Sciatic nerve (tissue), 2 donors: ENCODE results near the gene HSBP1L1. TPM values are rescaled to one million over a fixed set of nuclear protein-coding genes. Genes with fewer than 3 reads are reported as not detected.

Experiments
- ATAC-seq: fragments of 200-7000 bp; cut with Tn5 transposase; one replicate; pipeline ENCODE4 v1.9.1; 2020; ENCODE audit warnings: mild to moderate bottlenecking, moderate library complexity
- DNase-seq: peaks from one replicate; pipeline ENCODE4 v3.0.0-alpha.2; 2020; ENCODE audit warnings: low spot score
- intact Hi-C: fragments of 100-400 bp; cut with DNase I; formaldehyde crosslinking; loops from one replicate; pipeline ENCODE4 v1.14.2; 2022
- total RNA-seq: library from RNA; stranded (reverse); fragmentation: NEBNext Ultra II Directional; extraction: Animal tissue kit (Norgen Biotek cat#: 25700); gene quantifications from one replicate; pipeline ENCODE4 v1.2.1, GENCODE V29; 2021
- donor health status: DM: no; HTN: no; CAD: no.
- donor health status: DM: no; HTN: no; CAD: no.

Gene HSBP1L1
- total RNA-seq, 1 donor from 2014 or later = 16.9 TPM

DNA sequence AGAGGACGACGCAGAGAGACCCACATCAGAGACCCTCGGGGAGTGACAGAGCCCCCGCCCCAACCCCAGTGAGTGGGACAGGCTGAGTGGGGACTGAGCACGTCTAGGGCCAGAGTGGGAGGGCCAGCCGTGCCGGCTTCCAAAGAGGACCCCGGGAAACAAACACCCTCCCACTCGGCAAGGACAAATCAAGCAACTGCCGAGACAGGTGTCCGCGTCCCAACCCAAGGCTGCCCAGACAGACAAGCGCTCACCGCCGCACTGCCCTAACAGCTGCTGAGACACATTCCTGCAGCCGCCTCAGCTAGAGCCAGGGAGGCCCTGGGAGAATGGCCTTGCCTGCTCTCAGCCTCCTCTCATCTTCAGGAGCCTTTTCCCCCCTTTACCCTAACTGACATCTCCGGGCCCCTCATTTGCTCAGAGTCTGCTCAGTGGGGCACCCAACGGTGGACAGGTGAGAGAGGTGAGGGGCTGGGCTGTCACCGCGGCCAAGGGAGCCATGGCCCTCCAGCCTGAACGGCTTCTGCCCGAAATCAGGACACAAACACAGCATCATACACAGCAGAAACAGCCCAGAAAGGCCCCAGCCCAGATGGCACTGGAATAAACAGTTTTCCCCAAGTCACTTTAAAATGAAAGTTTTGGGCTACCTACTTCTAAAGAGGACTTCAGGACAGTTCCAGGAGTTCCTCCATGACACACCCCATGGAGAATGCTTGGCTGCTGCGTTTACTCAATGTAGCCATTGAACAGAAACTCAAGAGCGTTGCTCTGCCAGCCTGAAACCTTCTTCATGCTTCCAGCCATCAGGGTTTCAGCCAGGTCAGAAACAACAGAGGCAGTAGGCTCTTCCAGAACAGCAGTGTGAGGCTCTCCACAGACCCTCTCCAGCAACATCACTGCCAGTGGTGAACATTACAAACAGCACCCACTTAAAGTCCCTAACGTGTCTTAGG is 36.6 kb upstream of the HSBP1L1 start:
- DNase-seq (peak; percentile 50), ATAC-seq (no peak)
- intact Hi-C loops = no loop called here

- intact Hi-C loops = no loop called here
- ATAC-seq (no peak), DNase-seq (peak; percentile 38)
Measured at GRCh38 chr18:79928563-79928960, 35.9 kb upstream of the HSBP1L1 start.

DNA sequence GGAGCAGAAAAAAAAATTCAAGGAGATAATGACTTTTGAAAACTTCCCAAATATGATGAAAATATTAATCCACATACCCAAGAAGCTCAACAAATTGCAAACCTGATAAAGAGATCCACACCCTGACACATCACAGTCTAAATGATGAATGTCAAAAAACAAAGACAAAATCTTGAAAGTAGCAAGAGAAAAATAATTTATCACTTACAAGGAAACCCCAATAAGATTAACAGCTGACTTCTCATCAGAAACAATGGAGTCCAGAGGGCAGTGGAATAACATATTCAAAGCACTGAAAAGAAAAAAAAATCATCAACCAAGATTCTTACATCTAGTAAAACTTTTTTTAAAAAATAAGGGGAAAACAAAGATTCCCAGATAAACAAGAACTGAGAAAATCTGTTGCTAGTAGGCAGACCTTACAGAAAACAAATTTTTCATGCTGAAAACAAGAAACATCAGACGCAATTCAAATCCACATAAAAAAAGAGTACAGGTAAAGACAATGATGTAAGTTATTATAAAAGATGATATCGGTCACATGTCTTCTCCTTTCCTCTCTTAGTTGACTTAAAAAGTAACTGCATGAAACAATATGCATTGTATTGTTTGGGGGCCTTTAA is 34.3 kb upstream of the HSBP1L1 start:
- DNase-seq (no peak), ATAC-seq (no peak)
- intact Hi-C loops = no loop called here

GRCh38 chr18:79931475-79931874 is 33.0 kb upstream of the HSBP1L1 start:
- intact Hi-C loops = no loop called here
- DNase-seq (no peak), ATAC-seq (no peak)

DNA sequence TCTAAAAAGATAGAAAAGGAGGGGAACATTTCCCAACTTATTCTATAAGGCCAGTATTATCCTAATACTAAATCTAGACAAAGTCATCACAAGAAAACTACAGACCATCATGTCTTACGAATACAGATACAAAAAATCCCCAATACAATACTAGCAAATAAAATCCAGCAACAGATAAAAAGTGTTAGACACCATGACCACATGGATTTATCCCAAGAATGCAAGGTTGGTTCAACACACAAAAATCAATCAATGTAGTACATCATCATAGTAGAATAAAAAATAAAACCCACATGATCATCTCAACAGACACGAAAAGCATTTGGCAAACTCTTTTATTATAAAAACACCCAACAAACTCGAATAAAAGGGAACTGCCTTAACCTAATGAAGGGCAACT is 31.5 kb upstream of the HSBP1L1 start:
- DNase-seq (no peak), ATAC-seq (no peak)
- intact Hi-C loops = no loop called here

DNA sequence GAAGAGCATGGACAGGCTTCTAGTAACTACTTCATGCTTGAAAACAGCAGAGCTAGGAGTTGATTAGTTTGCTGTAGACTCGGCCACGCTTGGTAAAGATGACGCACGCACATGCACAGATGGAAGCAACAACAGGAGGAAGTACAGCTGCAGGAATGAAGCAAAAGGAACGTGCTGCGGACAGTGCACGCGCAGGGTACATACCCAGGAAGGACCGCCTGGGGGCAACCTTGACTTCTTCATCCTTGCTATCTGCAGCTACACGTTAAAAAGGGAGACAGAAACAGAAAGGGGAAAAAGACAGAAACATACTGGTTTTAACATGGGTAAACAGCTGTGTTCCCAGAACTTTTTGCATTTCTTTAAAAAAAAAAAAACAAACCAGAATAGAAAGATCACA is 30.7 kb upstream of the HSBP1L1 start:
- intact Hi-C loops = no loop called here
- DNase-seq (peak; percentile 55), ATAC-seq (no peak)

DNA sequence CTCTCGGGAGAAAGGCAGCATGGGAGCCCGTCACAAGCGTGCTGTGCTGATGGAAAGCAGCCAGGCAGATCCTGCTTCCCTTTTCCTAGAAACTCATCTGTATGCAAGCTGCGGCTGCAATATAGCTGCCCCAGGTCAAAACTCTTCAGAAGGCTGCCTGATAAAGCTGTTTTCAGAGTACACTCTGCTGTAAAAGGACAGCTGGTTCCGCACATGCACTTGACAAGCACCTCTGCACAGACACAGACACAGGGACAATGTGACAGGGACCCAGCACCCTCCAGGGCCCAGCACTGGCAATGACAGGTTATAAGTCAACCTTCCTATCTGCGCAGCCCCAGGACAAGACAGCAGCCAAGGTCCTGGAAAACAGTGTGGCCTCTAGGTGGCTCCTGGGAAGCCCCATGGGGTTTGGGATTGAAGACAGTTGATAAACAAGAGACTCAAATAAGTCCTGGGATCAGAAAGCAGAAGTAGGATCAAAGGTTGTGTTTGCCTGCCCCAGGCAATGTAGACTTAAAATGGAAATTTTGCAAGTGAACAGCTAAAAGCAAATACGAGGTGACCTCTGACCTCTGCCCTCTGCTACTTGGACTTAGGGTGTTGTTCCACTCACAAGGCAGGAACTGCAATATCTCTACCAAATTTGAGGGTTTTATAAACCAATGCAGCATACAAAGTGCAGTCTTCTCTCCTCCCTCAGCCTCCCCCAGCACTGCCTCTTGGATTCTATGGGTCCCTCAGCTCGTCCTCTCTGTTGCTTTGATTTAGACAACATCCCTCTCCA is 29.9 kb upstream of the HSBP1L1 start:
- DNase-seq (peak; percentile 56), ATAC-seq (peak; percentile 23)
- intact Hi-C loops = no loop called here

- DNase-seq (peak; percentile 31), ATAC-seq (no peak)
- intact Hi-C loops = no loop called here
Measured at GRCh38 chr18:79935098-79935480, 29.4 kb upstream of the HSBP1L1 start.

- DNase-seq (peak; percentile 32), ATAC-seq (no peak)
- intact Hi-C loops = no loop called here
Measured at GRCh38 chr18:79935499-79935898, 28.9 kb upstream of the HSBP1L1 start.

DNA sequence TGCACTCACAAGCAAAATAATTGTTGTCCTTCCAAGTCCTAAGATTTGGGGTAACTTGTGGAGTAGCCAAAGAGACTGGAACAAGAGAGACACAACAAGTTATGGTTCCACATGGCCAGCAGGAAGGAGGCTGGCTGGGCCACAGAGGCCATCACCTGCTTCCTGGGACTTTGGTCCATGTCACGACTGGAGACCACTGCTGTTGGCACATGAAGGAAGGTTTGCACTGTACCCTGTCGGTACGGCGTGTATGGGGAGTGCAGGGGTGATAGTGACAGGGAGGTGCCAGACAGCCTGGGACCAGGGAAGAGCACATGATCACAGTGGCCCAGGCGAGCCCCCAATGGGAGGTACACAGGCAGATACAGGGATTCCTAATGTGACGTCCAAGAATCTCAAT is 28.5 kb upstream of the HSBP1L1 start:
- DNase-seq (peak; percentile 33), ATAC-seq (no peak)
- intact Hi-C loops = no loop called here

- ATAC-seq (no peak), DNase-seq (peak; percentile 49)
- intact Hi-C loops = no loop called here
Measured at GRCh38 chr18:79936641-79937040, 27.8 kb upstream of the HSBP1L1 start.

GRCh38 chr18:79937103-79937860 is 27.2 kb upstream of the HSBP1L1 start:
- DNase-seq (peak; percentile 35), ATAC-seq (no peak)
- intact Hi-C loops = no loop called here

- ATAC-seq = no peak
- peak; percentile 40 for DNase-seq
- intact Hi-C loops = no loop called here
Measured at GRCh38 chr18:79938196-79938595, 26.2 kb upstream of the HSBP1L1 start.

DNA sequence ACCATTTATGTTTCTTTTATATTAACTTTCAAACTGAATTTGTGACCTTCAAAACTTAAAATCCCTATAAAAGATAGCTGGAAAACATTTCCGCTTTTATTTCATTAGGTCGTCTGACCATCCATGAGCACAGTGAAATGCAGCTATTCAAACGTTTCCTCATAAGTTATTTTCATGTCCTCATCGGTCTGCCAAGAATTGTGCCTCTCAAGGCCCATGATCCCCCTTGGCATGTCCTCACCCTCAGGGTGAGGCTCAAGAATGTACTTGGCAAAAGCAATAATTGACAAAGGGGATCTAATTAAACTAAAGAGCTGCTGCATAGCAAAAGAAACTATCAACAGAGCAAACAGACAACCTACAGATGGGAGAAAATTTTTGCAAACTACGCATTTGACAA is 25.3 kb upstream of the HSBP1L1 start:
- intact Hi-C loops = no loop called here
- no peak for DNase-seq
- peak; percentile 22 for ATAC-seq

DNA sequence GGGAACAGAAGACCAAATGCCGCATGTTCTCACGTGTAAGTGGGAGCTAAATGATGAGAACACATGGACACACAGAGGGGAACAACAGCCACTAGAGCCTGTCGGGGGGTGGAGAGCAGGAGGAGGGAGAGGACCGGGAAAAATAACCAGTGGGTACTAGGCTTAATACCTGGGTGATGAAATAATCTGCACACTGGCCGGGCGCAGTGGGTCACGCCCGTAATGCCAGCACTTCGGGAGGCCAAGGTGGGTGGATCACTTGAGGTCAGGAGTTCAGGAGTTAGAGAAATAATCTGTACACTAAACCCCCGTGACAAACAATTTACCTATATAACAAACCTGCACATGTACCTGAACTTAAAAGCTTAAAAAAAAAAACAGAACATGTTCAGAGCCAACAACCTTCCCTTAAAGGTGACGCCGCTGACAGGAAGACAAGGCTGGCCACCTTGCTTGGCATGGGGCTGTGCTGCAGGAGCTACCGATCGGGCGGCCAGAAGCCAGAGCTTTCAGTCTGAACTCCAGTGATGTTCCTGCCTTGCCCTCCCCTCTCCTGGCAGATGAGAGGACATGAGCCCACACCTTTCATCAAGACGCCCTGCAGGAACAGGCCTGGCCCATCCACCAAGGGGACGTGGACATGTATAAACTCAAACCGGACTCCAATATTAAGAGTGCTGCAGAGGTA is 24.2 kb upstream of the HSBP1L1 start:
- peak; percentile 28 for DNase-seq
- intact Hi-C loops = no loop called here
- ATAC-seq = no peak

DNA sequence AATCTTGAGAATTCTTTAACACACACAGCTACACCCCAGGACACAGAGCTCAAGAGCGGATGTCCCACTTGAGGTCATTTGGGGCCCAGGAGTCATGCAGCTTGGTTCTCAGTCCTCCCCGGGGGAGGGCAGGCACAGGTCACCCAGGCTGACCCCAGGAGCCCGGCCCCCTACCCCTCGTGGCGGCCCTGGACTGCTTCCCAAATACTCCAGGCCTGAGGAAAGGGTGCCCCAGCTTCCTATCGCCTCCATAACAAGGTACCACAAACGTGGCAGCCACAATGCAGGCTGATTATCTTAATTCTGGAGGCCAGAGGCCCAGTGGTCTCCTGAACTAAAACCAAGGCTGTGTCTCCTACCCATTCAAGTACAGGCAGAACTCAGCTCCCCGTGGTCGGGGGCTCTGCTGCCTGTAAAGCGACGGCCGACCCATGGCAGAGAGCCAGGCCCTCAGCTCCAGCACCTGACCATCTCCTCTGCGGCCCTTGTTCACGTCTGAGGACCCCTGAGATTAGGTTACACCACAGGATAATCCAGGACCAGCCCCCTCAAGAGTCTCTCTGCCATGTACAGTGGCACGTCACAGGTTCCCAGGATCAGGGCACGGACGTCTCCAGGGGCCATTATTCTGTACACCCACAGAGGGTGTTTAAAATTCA is 23.5 kb upstream of the HSBP1L1 start:
- no peak for ATAC-seq
- peak; percentile 56 for DNase-seq
- intact Hi-C loops = no loop called here

DNA sequence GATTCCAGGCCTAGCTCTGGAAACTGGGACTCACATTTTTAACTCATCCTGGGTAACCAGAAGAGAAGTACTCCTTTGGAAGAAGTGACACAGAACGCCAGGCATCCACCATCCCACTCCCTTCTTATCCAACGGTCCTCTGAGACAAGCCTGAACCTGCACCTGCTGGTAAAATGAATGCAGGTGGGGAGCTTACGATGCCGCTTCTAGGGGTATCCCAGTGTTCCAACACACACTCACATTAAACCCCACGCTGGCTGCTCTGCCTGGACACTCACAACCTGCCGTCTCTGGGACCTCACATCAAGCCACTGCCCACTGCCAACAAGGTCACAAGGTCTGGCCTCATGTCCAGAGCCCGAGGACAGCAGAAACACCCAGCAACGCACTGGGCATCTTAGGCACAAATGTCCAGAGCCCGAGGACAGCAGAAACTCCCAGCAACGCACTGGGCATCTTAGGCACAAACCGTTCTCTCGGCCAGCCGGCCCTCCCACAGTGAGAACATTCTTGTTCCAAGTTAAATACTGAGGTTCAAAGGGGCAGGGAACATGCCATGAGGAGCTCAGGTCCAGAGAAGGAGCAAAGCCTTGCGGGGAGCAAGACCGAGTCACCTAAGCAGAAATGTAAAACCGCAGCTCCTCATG is 22.8 kb upstream of the HSBP1L1 start:
- intact Hi-C loops = no loop called here
- DNase-seq (peak; percentile 42), ATAC-seq (peak; percentile 68)
